Ascending aorta (tissue), 2 donors: ENCODE results near the gene AP4M1. TPM values are rescaled to one million over a fixed set of nuclear protein-coding genes. Genes with fewer than 3 reads are reported as not detected.

ENCODE experiments used
- DNase-seq, 2 donors: peaks; one replicate each; pipeline ENCODE4 v3.0.0-alpha.2; 2019; ENCODE audit warnings: low spot score in 2 of 2
- H3K27ac ChIP-seq, 2 donors: fragments of 200-600 bp; sonication (generic); one replicate each; pipeline ENCODE4 v1.5.1; 2016 to 2017; ENCODE audit warnings: mild to moderate bottlenecking in 1 of 2
- H3K27me3 ChIP-seq: fragments of 200-600 bp; sonication (generic); one replicate; pipeline ENCODE4 v1.5.1; 2017
- H3K36me3 ChIP-seq, 2 donors: fragments of 200-600 bp; sonication (generic); one replicate each; pipeline ENCODE4 v1.5.1; 2016
- H3K4me1 ChIP-seq, 2 donors: fragments of 200-600 bp; sonication (generic); one replicate each; pipeline ENCODE4 v1.5.1; 2016 to 2017; ENCODE audit warnings: mild to moderate bottlenecking in 1 of 2
- H3K4me3 ChIP-seq, 2 donors: fragments of 200-600 bp; sonication (generic); one replicate each; pipeline ENCODE4 v1.5.1; 2016 to 2017; ENCODE audit warnings: mild to moderate bottlenecking in 1 of 2
- H3K9me3 ChIP-seq, 2 donors: fragments of 200-600 bp; sonication (generic); one replicate each; pipeline ENCODE4 v1.5.1; 2016
- CTCF ChIP-seq, 3 experiments: fragments of 200-600 bp in 2 of 3; fragments of 450-650 bp in 1 of 3; sonication (generic) in 2 of 3; IDR thresholded peaks; one replicate each; pipeline ENCODE4 v1.5.1; 2016 to 2019; ENCODE audit warnings: antibody characterized with exemption in 3 of 3, mild to moderate bottlenecking in 1 of 3, moderate library complexity in 1 of 3
- intact Hi-C: fragments of 100-400 bp; cut with DNase I; formaldehyde crosslinking; loops from one replicate; pipeline ENCODE4 v1.15.1; 2023
- total RNA-seq: library from RNA; depleted of rRNA; stranded (reverse); fragments of >200 nt; gene quantifications from one replicate; pipeline ENCODE4 v1.1.0, GENCODE V29; 2016

Gene AP4M1
- total RNA-seq, 1 donor from 2014 or later, result 29.6 TPM

GRCh38 chr7:100148559-100149328 lies 47.3 kb downstream of the AP4M1 start, which contains the start of gene LAMTOR4:
Gene LAMTOR4 (plus strand): TSS chr7:100148918. CDS start chr7:100148973, 55 bp downstream.
- H3K4me1 ChIP-seq, result peaks cover 6 to 9% of the 10 kb centered on the region in 2 donors
- peak; percentile 98 to 99 for DNase-seq
- peak within 1 kb of the TSS; percentile 86 to 91 for H3K4me3 ChIP-seq
- H3K9me3 ChIP-seq, result no peaks in the 10 kb centered on the region
- intact Hi-C loops, result loop anchor here (1.0 to 2.0 kb wide), 3 partner anchors 22 to 30 kb away; partner anchors contain the start of genes CNPY4, GPC2, MBLAC1 and STAG3
- no peaks in the 10 kb centered on the region for H3K27me3 ChIP-seq
- no peak for TF ChIP-seq CTCF (IDR thresholded peaks at IDR 0.05)
- H3K36me3 ChIP-seq, result peaks cover 6 to 8% of the 10 kb centered on the region in 2 donors
- peak within 1 kb of the TSS; percentile 88 to 89 for H3K27ac ChIP-seq

- H3K4me3 ChIP-seq, result no peak overlapping the region
- H3K27me3 ChIP-seq, result no peaks in the 10 kb centered on the region
- peaks cover 6 to 13% of the 10 kb centered on the region in 2 donors for H3K4me1 ChIP-seq
- intact Hi-C loops, result loop anchor here (10.0 kb wide), 1 partner anchor 542 kb away; the partner anchor contains the start of gene GIGYF1
- no peak overlapping the region for H3K27ac ChIP-seq
- no peak for DNase-seq
- no peak for TF ChIP-seq CTCF (IDR thresholded peaks at IDR 0.05)
- H3K9me3 ChIP-seq, result no peaks in the 10 kb centered on the region
- peaks cover 27 to 37% of the 10 kb centered on the region in 2 donors for H3K36me3 ChIP-seq
Measured at GRCh38 chr7:100152404-100152803, 51.0 kb downstream of the AP4M1 start.

- Histone ChIP-seq H3K36me3 (peaks cover 27 to 37% of the 10 kb centered on the region in 2 donors), H3K4me3 (no peak overlapping the region), H3K27me3 (no peaks in the 10 kb centered on the region), H3K9me3 (no peaks in the 10 kb centered on the region), H3K4me1 (peaks cover 6 to 15% of the 10 kb centered on the region in 2 donors), H3K27ac (no peak overlapping the region)
- intact Hi-C loops, result loop anchor here (10.0 kb wide), 1 partner anchor 542 kb away; the partner anchor contains the start of gene GIGYF1
- no peak for DNase-seq
- no peak for TF ChIP-seq CTCF (IDR thresholded peaks at IDR 0.05)
Measured at GRCh38 chr7:100152937-100153666, 51.7 kb downstream of the AP4M1 start.

GRCh38 chr7:100153708-100154535 lies 52.5 kb downstream of the AP4M1 start:
- H3K9me3 ChIP-seq, result no peaks in the 10 kb centered on the region
- peak overlapping the region in 1 of 2 donors; percentile 29 for H3K27ac ChIP-seq
- intact Hi-C loops, result loop anchor here (10.0 kb wide), 1 partner anchor 541 kb away; the partner anchor contains the start of gene GIGYF1
- H3K27me3 ChIP-seq, result no peaks in the 10 kb centered on the region
- no peak for TF ChIP-seq CTCF (IDR thresholded peaks at IDR 0.05)
- no peak for DNase-seq
- H3K4me1 ChIP-seq, result peaks cover 6 to 15% of the 10 kb centered on the region in 2 donors
- H3K4me3 ChIP-seq, result no peak overlapping the region
- H3K36me3 ChIP-seq, result peaks cover 27 to 37% of the 10 kb centered on the region in 2 donors
